Heart right ventricle (tissue), 16 donors: ENCODE data around the gene SHANK1. TPM values are rescaled to one million over a fixed set of nuclear protein-coding genes. Genes with fewer than 3 reads are reported as not detected.
"Not testable (repeated sequence)": the region's sequence is repeated elsewhere in the genome, so short reads cannot be mapped to it uniquely, and the experiment has no call there.

Experiments used
- ATAC-seq, 8 donors: fragments of 200-7000 bp; cut with Tn5 transposase; one replicate each; pipeline ENCODE4 v1.9.1; 2020; ENCODE audit warnings: mild to moderate bottlenecking in 8 of 8, moderate library complexity in 8 of 8, moderate number of reproducible peaks in 1 of 8
- DNase-seq, 2 donors: peaks; one replicate each; pipeline ENCODE4 v3.0.0-alpha.2; 2020
- H3K27ac ChIP-seq, 10 donors: fragments of 200-600 bp; sonication (generic) in 2 of 10; one replicate each; pipeline versions ENCODE4 v1.5.0 to v1.8.0; 2020 to 2022; ENCODE audit warnings: mild to moderate bottlenecking in 3 of 10
- H3K27me3 ChIP-seq, 7 donors: fragments of 200-600 bp; one replicate each; pipeline ENCODE4 v1.8.0; 2021 to 2022; ENCODE audit warnings: mild to moderate bottlenecking in 2 of 7
- H3K36me3 ChIP-seq, 9 donors: fragments of 200-600 bp; sonication (generic) in 1 of 9; one replicate each; pipeline versions ENCODE4 v1.5.0 to v1.8.0; 2020 to 2022; ENCODE audit warnings: mild to moderate bottlenecking in 2 of 9
- H3K4me1 ChIP-seq, 9 donors: fragments of 200-600 bp; sonication (generic) in 1 of 9; one replicate each; pipeline versions ENCODE4 v1.5.0 to v1.8.0; 2020 to 2022; ENCODE audit warnings: mild to moderate bottlenecking in 4 of 9
- H3K4me3 ChIP-seq, 10 donors: fragments of 200-600 bp; sonication (generic) in 2 of 10; one replicate each; pipeline versions ENCODE4 v1.5.0 to v1.8.0; 2020 to 2022; ENCODE audit warnings: mild to moderate bottlenecking in 7 of 10, moderate library complexity in 2 of 10
- H3K9me3 ChIP-seq, 11 donors: fragments of 200-600 bp in 10 of 11; sonication (generic) in 2 of 11; one replicate each; pipeline versions ENCODE4 v1.5.0 to v1.8.0; 2013 to 2022; ENCODE audit warnings: mild to moderate bottlenecking in 2 of 11, control low read depth in 1 of 11, moderate library complexity in 1 of 11
- CTCF ChIP-seq, 9 donors: fragments of 200-600 bp; sonication (generic) in 2 of 9; IDR thresholded peaks; one replicate each; pipeline versions ENCODE4 v1.5.0 to v1.8.0; 2021 to 2022; ENCODE audit warnings: antibody characterized with exemption in 9 of 9, mild to moderate bottlenecking in 5 of 9, moderate library complexity in 1 of 9
- WGBS, 2 donors: extraction: QIAGEN DNeasy Blood & Tissue Kit; methylation state at CpG; one replicate each; pipeline ENCODE4 v1.1.7; 2013; ENCODE audit warnings: inconsistent platforms in 1 of 2; 5-methylcytosine and 5-hydroxymethylcytosine counted together
- intact Hi-C, 10 donors: fragments of 100-400 bp; cut with DNase I; formaldehyde crosslinking; loops; one replicate each; pipeline versions ENCODE4 v1.11.1 to v1.14.2; 2022
- polyA plus RNA-seq, 2 donors: library from polyadenylated mRNA; stranded (reverse); fragments of 200-250 nt; gene quantifications; one replicate each; pipeline ENCODE4 v1.2.3, GENCODE V29; 2013
- total RNA-seq, 10 donors: library from RNA; stranded (reverse); fragmentation: NEBNext Ultra II Directional in 3 of 10; extraction: Animal tissue kit (Norgen Biotek cat#: 25700) in 3 of 10; gene quantifications; one replicate each; pipeline versions ENCODE4 v1.2.1 to v1.2.4, GENCODE V29; 2021 to 2023
- donor health status: Arrhythmogenic right ventricular cardiomyopathy.
- donor health status: ischemic (EF 13 %, LVEDD 7.1; RV severe dilation, severe dysfunction).
- donor health status: healthy with polysubstance abuse.
- donor health status: DM: no; HTN: yes; CAD: no.
- donor health status: DM: no; HTN: no; CAD: no.
- donor health status: ischemic (EF 25% LVEDD 6.9; RV normal size, moderate dysfunction).
- donor health status: ischemic (EF 25% LVEDD 5.7; RV mildly dilated, moderate dysfunction).
- donor health status: healthy.
- donor health status: DM: yes; HTN: yes; CAD: no.
- donor health status: Ischemic cardiomyopathy.
- donor health status: ischemic (EF 35%, LVEDD 5.7; RV mildly dilated, moderate dysfunction).
- donor health status: nonischemic (EF 11% LVEDD 7.7; RV severe dilation, severe dysfunction).
- donor health status: DM: yes; HTN: yes; CAD: no.
- donor health status: PGD.
- donor health status: ischemic (EF 29% LVEDD 5.4; RV normal size, mild dysfunction).
- donor health status: nonischemic (EF 23%, LVEDD 6.1; RV moderate dilation, normal function).

Gene SHANK1
- total and polyA plus RNA-seq, 12 donors: 0.07 to 1.5 (median 0.37) TPM; not detected in 1

- Histone ChIP-seq H3K4me3 (no peak overlapping the region), H3K27ac (no peak overlapping the region), H3K27me3 (peaks cover 0 to 47% (median 11%) of the 10 kb centered on the region in 7 donors), H3K9me3 (no peaks in the 10 kb centered on the region), H3K4me1 (no peaks in the 10 kb centered on the region), H3K36me3 (no peaks in the 10 kb centered on the region)
- 48 to 51% methylated on average over 6 of the region's 6 CpGs for WGBS, 2 donors
- intact Hi-C loops: no loop called here
- ATAC-seq (no peak), DNase-seq (no peak)
- TF ChIP-seq CTCF (IDR thresholded peaks at IDR 0.05): no peak
These were observed 29.9 kb upstream of the SHANK1 start for GRCh38 chr19:50749490-50749889.

- intact Hi-C loops, H3K4me1 ChIP-seq: not testable (repeated sequence)
- 90 to 92% methylated on average over 14 of the region's 14 CpGs for WGBS, 2 donors
These were observed 27.5 kb upstream of the SHANK1 start for GRCh38 chr19:50747141-50747540.

GRCh38 chr19:50745221-50745620 lies 25.6 kb upstream of the SHANK1 start:
- no peaks in the 10 kb centered on the region for H3K9me3 ChIP-seq
- TF ChIP-seq CTCF (IDR thresholded peaks at IDR 0.05): no peak
- DNase-seq (no peak), ATAC-seq (no peak)
- intact Hi-C loops: no loop called here
- 85 to 89% methylated on average over 10 of the region's 10 CpGs for WGBS, 2 donors
- no peaks in the 10 kb centered on the region for H3K4me1 ChIP-seq
- peaks cover 0 to 54% (median 35%) of the 10 kb centered on the region in 7 donors for H3K27me3 ChIP-seq
- H3K4me3 ChIP-seq: no peak overlapping the region
- no peaks in the 10 kb centered on the region for H3K36me3 ChIP-seq
- H3K27ac ChIP-seq: no peak overlapping the region

More at GRCh38 chr19:50747141-50747540, 27.5 kb upstream of the SHANK1 start:
- not testable (repeated sequence) for H3K36me3 ChIP-seq, ATAC-seq, H3K9me3 ChIP-seq, H3K4me3 ChIP-seq, DNase-seq, H3K27ac ChIP-seq
- H3K27me3 ChIP-seq: peaks cover 0 to 46% (median 17%) of the 10 kb centered on the region in 7 donors

- no peaks in the 10 kb centered on the region for H3K9me3 ChIP-seq
- no peaks in the 10 kb centered on the region for H3K36me3 ChIP-seq
- DNase-seq (no peak), ATAC-seq (no peak)
- H3K27ac ChIP-seq: no peak overlapping the region
- 88 to 91% methylated on average over 6 of the region's 6 CpGs for WGBS, 2 donors
- peaks cover 0 to 60% (median 43%) of the 10 kb centered on the region in 7 donors for H3K27me3 ChIP-seq
- TF ChIP-seq CTCF (IDR thresholded peaks at IDR 0.05): no peak
- intact Hi-C loops: no loop called here
- H3K4me1 ChIP-seq: no peaks in the 10 kb centered on the region
- no peak overlapping the region for H3K4me3 ChIP-seq
These were observed 23.9 kb upstream of the SHANK1 start for GRCh38 chr19:50743537-50743936.

GRCh38 chr19:50741179-50741933 lies 21.8 kb upstream of the SHANK1 start:
- Histone ChIP-seq H3K4me1 (no peaks in the 10 kb centered on the region), H3K27ac (no peak overlapping the region), H3K4me3 (no peak overlapping the region), H3K36me3 (no peaks in the 10 kb centered on the region), H3K27me3 (peaks cover 0 to 74% (median 62%) of the 10 kb centered on the region in 7 donors), H3K9me3 (no peaks in the 10 kb centered on the region)
- ATAC-seq (no peak), DNase-seq (no peak)
- intact Hi-C loops: no loop called here
- WGBS, 2 donors: 44% methylated on average over 18 of the region's 18 CpGs
- no peak for TF ChIP-seq CTCF (IDR thresholded peaks at IDR 0.05)
